Coronary artery (tissue), 2 donors: ENCODE measurements around the gene MRTO4.

Source experiments
- DNase-seq: peaks from one replicate; pipeline ENCODE4 v3.0.0-alpha.2; 2017; ENCODE audit warnings: low spot score
- H3K27ac ChIP-seq, 2 donors: fragments of 200-600 bp; sonication (generic); one replicate each; pipeline ENCODE4 v1.5.1; 2016 to 2019
- H3K4me3 ChIP-seq: fragments of 200-600 bp; sonication (generic); 2 replicates; pipeline ENCODE4 v1.5.1; 2016; ENCODE audit warnings: mild to moderate bottlenecking, moderate library complexity
- CTCF ChIP-seq: fragments of 200-600 bp; sonication (generic); IDR thresholded peaks from one replicate; pipeline ENCODE4 v1.5.1; 2019; ENCODE audit warnings: antibody characterized with exemption

The MRTO4 gene

DNA sequence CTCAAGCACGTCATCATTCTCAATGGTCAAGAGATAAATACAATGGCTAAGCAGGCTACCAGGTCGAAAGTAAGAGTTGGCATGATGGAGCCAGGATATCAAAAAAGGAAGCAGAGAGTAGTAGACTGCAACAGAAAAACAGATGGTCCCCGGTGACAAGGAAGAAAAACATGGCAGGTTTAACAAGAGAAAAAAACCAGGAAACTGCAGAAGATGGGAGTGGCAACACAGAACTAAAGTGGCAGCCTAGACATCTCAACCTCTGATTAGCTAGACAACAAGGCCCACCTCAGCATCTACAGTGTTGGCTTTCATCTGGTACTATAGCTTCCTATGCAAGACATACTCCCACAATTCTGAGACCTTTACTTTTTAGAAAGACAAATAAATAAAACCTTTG is 44.7 kb upstream of the MRTO4 start:
- H3K27ac ChIP-seq = no peak overlapping the region
- H3K4me3 ChIP-seq = no peak overlapping the region

GRCh38 chr1:19208710-19209438 is 42.7 kb upstream of the MRTO4 start:
- DNase-seq = no peak
- peak overlapping the region; percentile 93 for H3K4me3 ChIP-seq
- peak overlapping the region; percentile 91 to 96 for H3K27ac ChIP-seq
- TF ChIP-seq CTCF = no peak

More for the DNA sequence above, 44.7 kb upstream of the MRTO4 start:
- TF ChIP-seq CTCF = no peak
- DNase-seq = no peak

DNA sequence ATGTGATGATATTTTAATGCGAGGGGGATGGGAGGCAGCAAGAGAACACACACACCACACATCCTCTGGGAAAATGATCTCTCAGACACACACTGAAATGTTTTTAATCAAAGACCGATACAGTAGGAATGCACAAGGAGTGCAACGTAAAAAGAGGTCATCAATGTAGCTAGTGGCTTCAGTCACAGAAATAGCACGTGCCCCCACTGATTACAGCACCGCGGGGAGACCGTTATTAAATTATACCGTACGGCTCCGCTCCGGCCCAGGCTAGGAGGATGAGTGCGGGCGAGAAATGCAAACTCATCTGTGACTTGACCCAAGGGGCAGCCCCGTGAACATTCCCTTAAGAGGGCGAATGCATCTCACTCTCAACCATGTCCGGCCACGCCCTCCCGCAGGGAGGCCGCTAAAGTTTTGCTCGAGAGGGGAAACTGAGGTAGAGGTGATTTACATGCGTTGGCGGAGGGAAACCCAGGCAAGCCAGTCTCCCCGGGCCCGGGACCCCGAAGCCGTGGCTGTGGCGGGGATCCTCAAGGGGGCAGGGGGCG is 42.1 kb upstream of the MRTO4 start:
- TF ChIP-seq CTCF = no peak
- Histone ChIP-seq H3K4me3 (peak overlapping the region; percentile 93), H3K27ac (peak overlapping the region; percentile 91 to 96)
- DNase-seq = no peak

- no peak for TF ChIP-seq CTCF
- peak; percentile 95 for DNase-seq
- peak within 1 kb of the TSS; percentile 91 to 96 for H3K27ac ChIP-seq
- H3K4me3 ChIP-seq = peak within 1 kb of the TSS; percentile 93
These were observed 41.4 kb upstream of the MRTO4 start, which contains the start of gene UBR4 for GRCh38 chr1:19209990-19210771. Gene UBR4 (minus strand): TSS chr1:19210266. CDS start chr1:19210248, 18 bp downstream.

- no peak for TF ChIP-seq CTCF
- no peak for DNase-seq
- peak overlapping the region; percentile 93 for H3K4me3 ChIP-seq
These were observed 40.6 kb upstream of the MRTO4 start for GRCh38 chr1:19210772-19211549.

GRCh38 chr1:19212167-19212566 is 39.4 kb upstream of the MRTO4 start:
- no peak for TF ChIP-seq CTCF
- DNase-seq = no peak
- Histone ChIP-seq H3K4me3 (no peak overlapping the region), H3K27ac (no peak overlapping the region)

More at GRCh38 chr1:19210772-19211549, 40.6 kb upstream of the MRTO4 start:
- H3K27ac ChIP-seq = peak overlapping the region; percentile 91 to 96
